Mucosa of rectum (tissue), 2 donors: ENCODE data around the gene TLK1.
"Not testable (repeated sequence)": the region's sequence is repeated elsewhere in the genome, so short reads cannot be mapped to it uniquely, and the experiment has no call there.

Source experiments
- H3K27ac ChIP-seq, 2 donors: one replicate each; pipeline ENCODE4 v1.7.0; 2013; ENCODE audit warnings: inconsistent platforms in 2 of 2, low read depth in 2 of 2, low read length in 2 of 2
- H3K27me3 ChIP-seq, 2 donors: one replicate each; pipeline ENCODE4 v1.7.0; 2013; ENCODE audit warnings: low read length in 2 of 2; ENCODE audit not compliant: control insufficient read depth in 2 of 2, insufficient read depth in 2 of 2
- H3K36me3 ChIP-seq, 2 donors: one replicate each; pipeline ENCODE4 v1.7.0; 2013; ENCODE audit warnings: low read length in 2 of 2; ENCODE audit not compliant: control insufficient read depth in 2 of 2, insufficient read depth in 2 of 2
- H3K4me1 ChIP-seq, 2 donors: one replicate each; pipeline ENCODE4 v1.7.0; 2013; ENCODE audit warnings: low read length in 2 of 2, mild to moderate bottlenecking in 1 of 2; ENCODE audit not compliant: control insufficient read depth in 2 of 2, insufficient read depth in 2 of 2
- H3K4me3 ChIP-seq, 2 donors: one replicate each; pipeline ENCODE4 v1.7.0; 2013; ENCODE audit warnings: low read length in 2 of 2
- H3K9ac ChIP-seq, 2 donors: one replicate each; pipeline ENCODE4 v1.7.0; 2013; ENCODE audit warnings: low read length in 2 of 2, low read depth in 1 of 2, mild to moderate bottlenecking in 1 of 2
- H3K9me3 ChIP-seq, 2 donors: one replicate each; pipeline ENCODE4 v1.7.0; 2013; ENCODE audit warnings: low read length in 2 of 2; ENCODE audit not compliant: control insufficient read depth in 2 of 2
- donor health status: healthy.
- donor health status: Normal muscosa, but diverticular disease.

TLK1 gene

GRCh38 chr2:171169839-171170238, 9.1 kb upstream of the TLK1 start:
- no peak overlapping the region for H3K9ac ChIP-seq
- no peaks in the 10 kb centered on the region for H3K9me3 ChIP-seq
- H3K27ac ChIP-seq: no peak overlapping the region
- no peak overlapping the region for H3K4me3 ChIP-seq
- no peaks in the 10 kb centered on the region for H3K27me3 ChIP-seq
- H3K4me1 ChIP-seq: no peaks in the 10 kb centered on the region
- no peaks in the 10 kb centered on the region for H3K36me3 ChIP-seq

GRCh38 chr2:171169333-171169732, 8.6 kb upstream of the TLK1 start:
- H3K4me3 ChIP-seq: no peak overlapping the region
- H3K4me1 ChIP-seq: no peaks in the 10 kb centered on the region
- H3K9me3 ChIP-seq: no peaks in the 10 kb centered on the region
- H3K36me3 ChIP-seq: no peaks in the 10 kb centered on the region
- H3K9ac ChIP-seq: no peak overlapping the region
- no peaks in the 10 kb centered on the region for H3K27me3 ChIP-seq
- no peak overlapping the region for H3K27ac ChIP-seq

DNA sequence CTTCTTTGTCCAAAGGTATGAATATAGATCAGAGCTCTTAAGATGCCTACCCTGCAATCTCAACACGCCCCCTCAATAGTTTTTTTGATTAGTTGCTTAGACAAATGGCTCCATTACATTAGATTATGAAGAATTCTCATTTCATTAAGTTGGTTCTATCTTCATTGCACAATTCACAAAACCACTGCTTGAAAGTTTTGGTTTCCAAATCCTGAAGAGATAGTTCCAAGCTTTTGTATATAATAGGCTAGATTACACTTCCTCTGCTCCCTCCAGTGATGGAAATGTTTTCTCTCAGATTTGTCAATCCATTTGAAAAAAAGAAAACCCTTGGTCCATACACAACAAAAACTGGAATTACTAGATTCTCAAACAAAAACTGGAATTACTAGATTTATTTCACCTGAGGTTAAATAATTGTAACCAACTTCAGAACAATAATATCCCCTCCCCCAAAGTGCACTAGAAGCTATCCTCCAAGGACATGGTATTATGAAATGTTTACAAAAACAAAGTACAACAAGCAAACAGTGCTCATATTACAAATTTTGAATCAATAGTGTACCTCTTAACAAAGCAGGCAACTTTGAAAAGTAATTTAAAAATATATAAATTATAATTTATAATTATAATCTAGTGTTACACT, 6.8 kb upstream of the TLK1 start:
- Histone ChIP-seq H3K4me1 (no peaks in the 10 kb centered on the region), H3K9ac (no peak overlapping the region), H3K4me3 (no peak overlapping the region), H3K27me3 (no peaks in the 10 kb centered on the region), H3K9me3 (no peaks in the 10 kb centered on the region), H3K27ac (no peak overlapping the region), H3K36me3 (no peaks in the 10 kb centered on the region)

DNA sequence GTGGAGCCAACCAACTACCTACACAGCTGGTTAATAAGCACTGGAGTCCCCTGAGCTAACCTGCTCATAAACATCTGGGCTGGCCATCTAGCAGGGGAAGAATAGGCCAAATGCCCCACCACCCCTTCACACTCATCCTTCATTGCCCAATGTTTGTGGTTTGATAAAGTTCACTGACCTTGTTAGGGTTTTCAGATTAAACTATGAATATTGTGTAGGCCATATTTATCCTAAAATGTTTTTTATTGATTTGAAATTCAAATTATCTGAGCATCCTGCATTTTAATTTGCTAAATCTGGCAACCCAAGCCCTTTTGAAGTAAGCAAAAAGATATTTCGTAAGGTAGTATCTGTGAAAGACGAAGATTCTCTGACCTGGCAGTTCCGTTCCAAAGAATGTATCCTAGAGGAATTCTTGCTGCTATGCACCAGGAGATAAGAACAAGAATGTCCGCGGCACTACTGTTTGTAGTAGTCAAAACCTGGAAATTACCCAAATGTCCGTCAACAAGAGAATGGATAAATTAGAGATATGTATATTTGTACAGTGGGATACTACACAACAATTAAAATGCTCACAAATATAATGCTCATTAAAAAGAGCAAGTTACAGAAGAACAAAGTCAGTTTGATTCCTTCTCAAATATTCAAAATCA, 5.8 kb upstream of the TLK1 start:
- Histone ChIP-seq H3K9me3 (no peaks in the 10 kb centered on the region), H3K27me3 (no peaks in the 10 kb centered on the region), H3K4me3 (no peak overlapping the region), H3K4me1 (no peaks in the 10 kb centered on the region), H3K9ac (no peak overlapping the region), H3K27ac (no peak overlapping the region), H3K36me3 (no peaks in the 10 kb centered on the region)

DNA sequence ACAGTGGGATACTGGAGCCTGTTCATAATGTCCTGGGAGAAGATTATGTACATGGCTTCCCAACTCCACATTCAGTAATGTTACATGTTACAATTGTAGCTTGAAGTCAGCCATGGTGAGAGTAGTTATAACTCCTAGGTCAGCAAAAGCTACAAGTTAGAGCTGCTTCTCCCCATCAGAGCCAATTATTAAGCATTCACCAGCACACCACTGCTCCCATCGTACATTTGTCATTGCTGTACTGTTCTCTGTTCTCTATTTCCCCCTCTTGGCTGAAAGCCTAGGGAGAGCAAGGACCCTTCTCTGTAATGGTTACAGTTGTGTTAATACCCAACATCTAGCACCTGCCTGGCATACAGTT, 5.3 kb upstream of the TLK1 start:
- Histone ChIP-seq H3K4me1 (no peaks in the 10 kb centered on the region), H3K9ac (no peak overlapping the region), H3K9me3 (no peaks in the 10 kb centered on the region), H3K4me3 (no peak overlapping the region), H3K27ac (no peak overlapping the region), H3K36me3 (no peaks in the 10 kb centered on the region), H3K27me3 (no peaks in the 10 kb centered on the region)

DNA sequence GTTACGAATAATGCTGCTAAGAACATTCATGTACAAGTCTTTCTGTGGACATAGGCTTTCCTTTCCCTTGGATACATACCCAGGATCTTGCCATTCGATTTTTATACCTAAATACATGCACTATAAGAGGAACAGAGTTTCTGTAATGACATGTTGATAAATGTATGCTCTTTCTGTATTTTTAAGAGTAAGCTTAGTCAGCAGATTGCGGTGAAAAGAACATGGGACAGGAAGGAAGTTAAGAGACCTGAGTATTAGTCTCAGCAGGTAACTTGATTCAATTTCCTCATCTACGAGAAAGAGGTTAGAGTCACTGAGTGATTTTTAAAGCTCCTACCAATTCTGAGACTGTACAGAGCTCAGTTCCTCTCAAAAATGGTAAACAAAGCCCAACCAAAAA, 2.6 kb upstream of the TLK1 start:
- no peak overlapping the region for H3K4me3 ChIP-seq
- no peak overlapping the region for H3K9ac ChIP-seq
- no peaks in the 10 kb centered on the region for H3K27me3 ChIP-seq
- no peak overlapping the region for H3K27ac ChIP-seq
- H3K36me3 ChIP-seq: no peaks in the 10 kb centered on the region
- H3K4me1 ChIP-seq: peaks cover 6 to 10% of the 10 kb centered on the region in 2 donors
- H3K9me3 ChIP-seq: no peaks in the 10 kb centered on the region

DNA sequence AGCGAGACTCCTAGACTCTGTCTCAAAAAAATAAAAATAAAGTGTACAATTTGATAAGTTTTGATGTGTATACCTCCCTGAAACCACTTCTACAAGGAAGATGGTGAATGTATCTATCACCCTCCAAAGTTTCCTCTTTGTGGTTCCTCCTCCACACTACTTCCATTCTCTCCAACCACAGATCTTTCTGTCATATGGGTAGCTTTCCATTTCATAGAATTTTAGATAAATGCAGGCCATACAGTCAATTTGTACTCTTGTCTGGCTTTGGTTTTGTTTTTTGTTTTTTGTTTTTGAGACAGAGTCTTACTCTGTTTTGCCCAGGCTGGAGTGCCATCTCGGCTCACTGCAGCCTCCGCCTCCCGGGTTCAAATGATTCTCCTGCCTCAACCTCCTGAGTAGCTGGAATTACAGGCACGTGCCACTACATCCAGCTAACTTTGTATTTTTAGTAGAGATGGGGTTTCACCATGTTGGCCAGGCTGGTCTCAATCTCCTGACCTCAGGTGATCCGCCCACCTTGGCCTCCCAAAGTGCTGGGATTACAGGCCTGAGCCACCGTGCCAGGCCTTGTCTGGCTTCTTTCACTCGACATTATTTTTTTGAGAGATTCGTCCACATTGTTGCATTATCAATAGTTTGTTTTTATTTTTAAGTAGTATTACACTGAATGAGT, 2.0 kb upstream of the TLK1 start:
- H3K4me3 ChIP-seq, H3K9me3 ChIP-seq, H3K9ac ChIP-seq, H3K36me3 ChIP-seq, H3K27ac ChIP-seq, H3K27me3 ChIP-seq: not testable (repeated sequence)
- H3K4me1 ChIP-seq: peaks cover 8 to 12% of the 10 kb centered on the region in 2 donors

GRCh38 chr2:171160956-171161740, 455 bp upstream of the TLK1 start:
- H3K27me3 ChIP-seq: no peaks in the 10 kb centered on the region
- H3K36me3 ChIP-seq: no peaks in the 10 kb centered on the region
- H3K4me3 ChIP-seq: peak overlapping the region; percentile 86 to 97
- H3K9ac ChIP-seq: peak overlapping the region; percentile 80 to 90
- H3K4me1 ChIP-seq: peaks cover 8 to 12% of the 10 kb centered on the region in 2 donors
- H3K9me3 ChIP-seq: no peaks in the 10 kb centered on the region
- peak overlapping the region; percentile 98 for H3K27ac ChIP-seq

- no peaks in the 10 kb centered on the region for H3K36me3 ChIP-seq
- peak overlapping the region; percentile 76 to 90 for H3K9ac ChIP-seq
- peak overlapping the region; percentile 86 to 97 for H3K4me3 ChIP-seq
- H3K9me3 ChIP-seq: no peaks in the 10 kb centered on the region
- peaks cover 8 to 15% of the 10 kb centered on the region in 2 donors for H3K4me1 ChIP-seq
- H3K27ac ChIP-seq: peak overlapping the region; percentile 98
- H3K27me3 ChIP-seq: no peaks in the 10 kb centered on the region
Observed at GRCh38 chr2:171159372-171160118, 1.1 kb downstream of the TLK1 start.
